SHP77 treated with DMSO at 0.1 percent for 48 hours (cell line): ENCODE measurements around the gene TTC1.
"Not testable (repeated sequence)": the region's sequence is repeated elsewhere in the genome, so short reads cannot be mapped to it uniquely, and the experiment has no call there.

Experiments
- DNase-seq: peaks from one replicate; lab custom pipeline; 2025; lab: John Stamatoyannopoulos, UW

Gene TTC1

DNA sequence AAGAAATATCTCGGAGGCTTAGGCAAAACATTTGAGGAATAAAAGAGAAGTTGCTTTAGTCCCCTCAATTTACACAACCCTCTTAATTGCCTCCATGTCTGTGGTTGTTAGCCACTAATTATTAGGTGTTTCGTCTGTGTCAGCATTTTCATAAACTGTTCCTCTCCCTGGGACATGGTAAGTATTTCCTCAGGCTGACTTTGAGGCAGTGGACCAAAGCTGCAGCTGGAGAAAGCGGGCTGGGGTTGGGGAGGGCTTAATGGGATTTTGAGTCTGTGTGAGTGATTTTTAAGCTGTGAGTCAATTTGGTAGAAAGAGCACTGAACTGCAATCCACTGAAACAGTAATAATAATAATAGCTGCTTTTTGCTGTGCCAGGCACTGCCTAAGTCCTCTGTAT is 13.0 kb upstream of the TTC1 start:
- DNase-seq: no peak

DNA sequence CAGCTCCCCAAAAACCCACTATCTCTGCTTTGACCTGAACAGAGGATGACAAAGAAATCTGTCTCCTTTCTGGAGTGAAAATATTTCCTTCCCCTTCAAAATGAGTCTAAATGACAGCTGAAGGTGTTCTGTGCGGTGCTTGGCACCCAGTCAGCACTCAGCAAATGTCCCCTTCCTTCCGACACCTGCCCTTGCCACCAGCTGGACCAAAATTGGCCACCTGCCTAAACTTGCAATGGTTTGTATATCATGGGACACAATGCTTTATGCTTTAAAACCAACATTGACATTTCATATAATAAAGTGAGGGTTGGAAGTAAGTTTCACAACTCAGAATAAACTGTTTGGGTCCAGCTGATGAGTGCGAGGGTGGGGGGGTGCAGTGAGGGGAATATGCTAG is 7.5 kb upstream of the TTC1 start:
- DNase-seq: peak; percentile 79

DNA sequence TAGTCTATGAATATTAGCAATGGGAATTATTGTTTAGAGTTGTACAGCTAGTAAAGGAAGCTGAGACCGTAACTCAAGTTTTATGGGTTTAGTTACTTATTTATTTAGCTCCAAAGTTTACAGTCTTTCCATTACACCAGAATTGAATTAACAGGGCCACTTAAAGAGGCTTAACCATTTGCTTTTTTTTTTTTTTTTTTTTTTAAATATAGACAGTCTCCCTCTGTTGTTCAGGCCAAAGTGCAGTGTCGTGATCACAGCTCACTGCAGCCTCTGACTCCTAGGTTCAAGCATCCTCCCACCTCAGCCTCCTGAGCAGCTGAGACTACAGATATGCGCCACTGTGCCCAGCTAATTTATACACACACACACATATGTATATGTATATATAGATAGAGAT is 1.4 kb upstream of the TTC1 start:
- no peak for DNase-seq

DNA sequence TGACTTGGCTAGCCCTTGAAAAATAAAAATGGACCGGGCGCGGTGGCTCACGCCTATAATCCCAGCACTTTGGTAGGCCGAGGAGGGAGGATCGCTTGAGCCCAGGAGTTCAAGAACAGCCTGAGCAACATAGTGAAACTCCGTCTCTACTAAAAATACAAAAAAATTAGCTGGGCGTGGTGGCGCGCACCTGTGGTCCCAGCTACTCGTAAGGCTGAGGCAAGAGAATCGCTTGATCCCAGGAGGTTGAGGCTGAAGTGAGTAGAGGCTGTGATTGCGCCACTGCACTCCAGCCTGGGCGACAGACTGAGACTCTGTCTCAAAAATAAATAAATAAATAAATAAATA is 436 bp upstream of the TTC1 start:
- not testable (repeated sequence) for DNase-seq

DNA sequence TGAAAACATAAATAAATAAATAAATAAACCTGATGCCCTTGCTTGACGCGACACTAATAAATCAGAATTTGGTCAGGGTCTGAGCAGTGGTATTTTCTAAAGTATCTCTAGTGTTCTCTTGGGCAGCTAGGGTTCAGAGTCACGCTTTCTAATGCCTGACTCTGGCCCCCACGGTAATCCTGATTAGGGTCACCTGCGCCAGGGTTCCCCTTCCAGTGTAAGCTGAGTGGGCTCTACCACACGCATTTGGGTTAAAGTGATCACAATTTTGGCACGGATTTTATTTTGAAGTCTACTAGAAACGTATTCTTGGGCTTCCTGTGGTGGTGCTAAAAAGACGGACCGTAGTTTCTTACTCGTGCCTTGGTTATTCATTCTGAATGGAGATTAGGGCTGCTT is 651 bp downstream of the TTC1 start:
- DNase-seq: no peak

DNA sequence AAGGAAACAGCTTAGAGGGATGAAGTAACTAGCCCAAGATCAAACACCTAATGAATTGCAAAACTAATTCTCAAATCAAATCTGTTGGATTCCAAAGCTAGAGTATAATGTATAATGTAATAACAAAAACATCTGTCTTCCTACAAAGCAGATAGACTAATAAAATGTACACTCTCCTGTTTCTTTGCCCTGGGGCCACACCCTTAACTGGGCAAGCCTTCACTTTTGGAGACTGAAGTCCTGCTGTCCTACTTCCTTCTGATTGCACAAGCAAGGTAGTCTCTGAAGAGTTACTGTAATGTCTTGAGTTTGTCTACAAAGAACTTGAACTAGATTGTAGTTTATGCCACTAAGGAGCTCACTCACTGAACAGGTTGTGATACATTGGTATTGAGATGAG is 2.5 kb downstream of the TTC1 start:
- DNase-seq: no peak

DNA sequence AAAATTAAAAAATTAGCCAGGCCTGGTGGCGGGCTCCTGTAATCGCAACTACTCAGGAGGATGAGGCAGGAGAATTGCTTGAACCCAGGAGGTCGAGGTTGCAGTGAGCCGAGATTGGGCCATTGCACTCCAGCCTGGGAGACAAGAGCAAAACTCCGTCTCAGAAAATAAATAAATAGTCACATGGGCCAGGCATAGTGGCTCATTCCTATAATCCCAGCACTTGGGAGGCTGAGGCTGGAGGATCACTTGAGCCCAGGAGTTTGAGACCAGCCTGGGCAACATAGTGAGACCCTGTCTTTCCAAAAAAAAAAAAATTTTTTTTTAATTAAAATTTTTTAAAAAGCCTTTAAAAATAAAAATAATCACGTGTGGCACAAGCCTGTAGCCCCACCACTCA is 5.3 kb downstream of the TTC1 start:
- not testable (repeated sequence) for DNase-seq

DNA sequence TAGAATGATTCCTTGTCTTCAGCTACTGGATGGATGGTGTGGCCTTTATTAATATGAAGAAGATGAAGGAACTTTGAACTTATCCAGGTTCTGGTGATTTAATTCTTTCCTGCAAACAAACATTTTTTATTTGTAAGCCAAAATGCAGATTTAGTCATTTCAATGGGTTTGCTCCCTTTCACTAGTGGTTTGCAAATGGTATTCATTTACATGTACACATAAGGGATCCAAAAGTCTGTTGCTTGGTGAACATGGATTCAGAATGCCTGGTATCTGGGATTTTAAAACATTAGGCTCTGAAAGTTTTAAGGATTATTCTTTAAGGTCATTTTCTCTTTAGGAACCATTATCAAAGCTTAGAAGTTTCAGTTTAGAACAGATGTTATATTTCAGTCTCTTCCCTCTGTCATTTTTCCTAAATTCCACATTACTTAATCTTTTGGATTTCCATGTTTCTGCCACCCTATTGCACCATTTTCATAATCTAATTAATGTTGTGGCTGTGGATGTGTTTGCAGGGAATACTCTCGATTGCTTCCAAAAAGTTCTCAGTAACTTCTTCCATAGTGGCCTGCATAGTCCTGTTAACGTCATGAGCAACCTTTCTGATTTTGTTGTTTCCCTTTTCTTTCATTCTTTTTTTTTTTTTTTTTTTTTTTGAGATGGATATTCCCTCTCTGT is 10.1 kb downstream of the TTC1 start:
- DNase-seq: no peak

DNA sequence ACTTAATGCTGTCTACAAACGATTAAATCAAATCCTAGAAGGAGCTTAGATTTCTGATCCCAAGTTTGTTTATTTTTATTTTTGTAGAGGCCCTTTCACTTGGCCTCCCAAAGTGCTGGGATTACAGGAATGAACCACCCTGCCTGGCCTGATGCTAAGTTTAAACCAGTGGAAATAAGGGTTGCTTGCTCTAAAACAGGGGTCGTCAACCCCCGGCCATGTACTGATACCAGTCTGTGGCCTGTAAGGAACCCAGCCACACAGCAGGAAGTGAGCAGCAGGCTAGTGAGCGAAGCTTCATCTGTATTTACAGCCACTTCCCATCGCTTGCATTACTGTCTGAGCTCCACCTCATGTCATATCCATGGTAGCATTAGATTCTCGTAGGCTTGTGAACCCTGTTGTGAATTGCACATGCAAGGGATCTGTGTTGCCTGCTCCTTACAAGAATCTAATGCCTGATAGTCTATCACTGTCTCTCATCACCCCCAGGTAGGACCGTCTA is 11.4 kb downstream of the TTC1 start:
- DNase-seq: no peak

DNA sequence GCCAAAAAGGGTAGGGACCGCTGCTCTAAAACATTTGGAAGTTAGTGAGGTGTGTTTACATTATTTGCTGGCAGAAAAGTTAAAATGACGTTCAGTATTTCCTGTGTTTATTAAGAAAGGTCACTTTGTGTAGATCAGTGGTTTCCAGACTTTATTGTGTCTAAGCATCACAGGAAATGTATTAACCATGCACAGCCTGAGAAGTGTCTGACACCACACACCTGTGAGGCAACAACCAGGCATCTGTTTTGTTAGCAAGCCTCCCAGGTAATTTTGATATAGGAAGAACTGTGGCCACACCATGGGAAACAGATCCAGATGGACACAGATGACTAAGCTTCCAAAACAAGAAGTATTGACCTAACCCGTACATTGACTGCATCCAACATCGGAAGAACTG is 12.0 kb downstream of the TTC1 start:
- no peak for DNase-seq

DNA sequence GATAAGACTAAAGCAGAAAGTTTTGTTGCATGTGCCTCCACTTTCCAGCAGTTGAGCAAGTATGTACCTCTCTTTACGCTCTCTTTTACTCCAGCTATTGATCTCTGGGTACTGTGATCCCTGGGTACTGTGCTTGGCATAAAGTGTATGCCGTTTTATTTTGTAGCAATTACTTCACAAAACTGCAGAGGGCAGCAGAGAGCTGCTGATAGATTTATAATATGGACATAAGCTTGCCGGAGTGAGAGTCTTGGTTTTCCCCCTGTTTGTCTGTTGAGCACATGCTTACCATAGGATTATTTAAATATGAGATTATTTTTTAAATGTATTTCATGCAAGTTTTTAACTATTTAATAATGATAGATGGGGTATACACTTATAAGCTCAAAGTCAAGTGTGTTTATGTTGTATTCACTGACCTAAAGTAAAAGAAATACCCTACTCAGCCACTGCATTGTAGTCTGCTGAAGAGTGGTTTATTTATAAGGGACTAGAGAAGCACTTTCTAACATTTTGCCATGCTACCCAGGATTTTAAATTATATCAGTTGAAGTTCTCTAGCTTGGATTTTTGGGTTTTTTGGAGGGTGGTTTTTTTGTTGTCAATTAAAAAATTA is 13.0 kb downstream of the TTC1 start:
- peak; percentile 41 for DNase-seq

DNA sequence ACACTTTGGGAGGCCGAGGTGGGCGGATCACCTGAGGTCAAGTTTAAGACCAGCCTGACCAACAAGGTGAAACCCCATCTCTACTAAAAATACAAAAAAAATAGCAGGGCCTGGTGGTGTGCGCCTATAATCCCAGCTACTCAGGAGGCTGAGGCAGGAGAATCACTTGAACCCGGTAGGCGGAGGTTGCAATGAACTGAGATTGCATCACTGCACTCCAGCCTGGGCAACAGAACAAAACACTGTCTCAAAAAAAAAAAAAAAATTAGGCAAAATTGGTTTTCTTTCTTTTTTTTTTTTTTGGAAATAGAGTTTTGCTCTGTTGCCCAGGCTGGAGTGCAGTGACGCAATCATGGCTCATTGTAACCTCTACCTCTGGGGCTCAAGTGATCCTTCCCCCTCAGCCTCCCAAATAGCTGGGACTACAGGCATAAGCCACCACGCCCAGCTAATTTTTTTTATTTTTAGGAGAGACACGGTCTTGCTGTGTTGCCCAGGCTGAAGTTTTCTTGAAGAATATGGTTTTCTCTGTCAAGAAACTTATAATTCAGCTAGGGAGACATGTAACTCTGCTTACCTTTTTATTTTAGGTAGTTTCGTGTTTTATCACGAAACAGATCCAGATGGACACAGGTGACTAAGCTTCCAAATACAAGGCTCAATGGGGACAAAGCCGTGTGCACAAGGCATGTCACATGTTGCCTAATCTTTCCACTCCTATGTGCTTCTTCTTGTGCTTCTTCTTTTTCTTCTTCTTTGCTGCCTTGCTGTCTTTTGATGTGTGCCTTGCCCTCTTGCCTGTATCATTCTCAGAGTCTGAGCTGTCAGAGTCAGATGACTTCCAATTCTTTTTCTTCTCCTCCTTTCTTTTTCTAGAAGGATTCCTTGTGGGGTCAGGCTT is 14.3 kb downstream of the TTC1 start:
- no peak for DNase-seq

DNA sequence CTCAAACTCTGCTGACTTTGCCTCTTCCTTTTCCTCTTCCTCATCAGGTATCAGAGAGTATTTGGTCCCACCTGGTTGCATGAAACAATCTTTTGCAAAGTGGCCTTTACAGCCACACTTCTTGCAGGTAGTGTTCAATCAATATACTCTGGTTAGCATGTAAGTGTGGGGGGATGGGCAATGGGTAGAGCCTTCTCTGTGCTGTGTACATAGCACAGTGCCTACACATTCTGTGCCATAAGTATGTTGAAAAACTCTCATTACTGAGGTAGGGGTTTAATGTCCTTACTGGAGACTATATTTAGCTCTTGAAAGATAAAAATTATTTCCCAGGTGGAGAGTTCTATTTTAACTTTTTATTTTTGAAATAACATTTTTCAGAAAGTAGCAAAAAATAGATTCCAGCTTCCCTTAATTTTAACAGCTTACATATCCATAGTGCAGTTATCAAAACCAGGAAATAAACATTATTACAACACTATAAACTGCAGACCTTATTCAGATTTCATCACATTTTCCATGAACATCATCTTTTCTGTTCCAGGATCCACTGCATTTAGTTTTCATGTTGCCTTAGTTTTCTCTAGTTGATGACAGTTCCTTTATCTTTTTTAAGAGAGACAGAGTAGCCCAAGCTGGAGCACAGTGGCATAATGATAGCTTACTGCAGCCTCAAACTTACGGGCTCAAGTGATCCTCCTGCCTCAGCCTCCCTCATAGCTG is 15.1 kb downstream of the TTC1 start:
- no peak for DNase-seq

DNA sequence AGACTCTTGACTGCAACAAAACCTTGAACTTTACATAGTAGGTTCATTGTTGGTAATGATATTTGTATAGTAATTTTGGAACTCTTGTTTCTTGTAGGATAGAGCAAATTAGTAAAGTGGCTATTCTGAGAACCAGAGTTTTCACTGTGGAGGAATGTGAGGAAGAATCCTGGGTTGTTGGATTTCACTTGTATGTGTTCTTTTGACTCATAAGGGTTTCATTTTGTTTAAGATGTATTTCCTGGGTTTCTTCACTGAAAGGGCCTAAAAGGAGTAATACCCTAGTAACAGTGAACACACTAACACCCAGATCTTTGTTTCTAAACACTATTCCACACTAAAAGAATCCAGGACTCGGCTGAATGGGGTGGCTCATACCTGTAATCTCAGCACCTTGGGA is 20.1 kb downstream of the TTC1 start:
- DNase-seq: no peak

DNA sequence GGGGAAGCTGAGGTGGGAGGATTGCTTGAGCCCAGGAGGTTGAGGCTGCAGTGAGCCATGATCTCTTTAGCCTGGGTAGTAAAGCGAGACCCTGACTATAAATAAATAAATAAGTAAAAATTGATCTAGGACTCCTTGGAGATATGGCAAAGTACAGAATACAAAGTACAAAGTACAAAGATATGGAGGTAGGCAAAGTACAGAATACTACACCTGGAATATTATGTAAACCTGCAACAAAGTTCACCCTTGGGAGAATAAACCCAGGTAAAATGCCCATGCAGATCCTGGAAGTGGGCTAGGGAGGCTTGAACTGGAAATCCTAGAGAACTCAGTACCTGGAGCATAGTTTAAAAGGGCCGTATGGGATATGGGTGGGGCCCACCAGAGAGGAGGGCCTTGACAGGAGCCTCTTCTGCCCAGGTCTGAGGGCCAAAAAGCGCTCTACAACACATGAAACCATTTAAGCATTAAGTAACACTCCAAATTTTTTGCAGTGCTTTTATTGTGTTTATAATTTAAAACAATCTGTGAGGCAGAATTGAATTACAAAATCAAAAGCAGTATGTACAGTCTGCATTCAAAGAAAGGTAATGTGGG is 20.7 kb downstream of the TTC1 start:
- no peak for DNase-seq

DNA sequence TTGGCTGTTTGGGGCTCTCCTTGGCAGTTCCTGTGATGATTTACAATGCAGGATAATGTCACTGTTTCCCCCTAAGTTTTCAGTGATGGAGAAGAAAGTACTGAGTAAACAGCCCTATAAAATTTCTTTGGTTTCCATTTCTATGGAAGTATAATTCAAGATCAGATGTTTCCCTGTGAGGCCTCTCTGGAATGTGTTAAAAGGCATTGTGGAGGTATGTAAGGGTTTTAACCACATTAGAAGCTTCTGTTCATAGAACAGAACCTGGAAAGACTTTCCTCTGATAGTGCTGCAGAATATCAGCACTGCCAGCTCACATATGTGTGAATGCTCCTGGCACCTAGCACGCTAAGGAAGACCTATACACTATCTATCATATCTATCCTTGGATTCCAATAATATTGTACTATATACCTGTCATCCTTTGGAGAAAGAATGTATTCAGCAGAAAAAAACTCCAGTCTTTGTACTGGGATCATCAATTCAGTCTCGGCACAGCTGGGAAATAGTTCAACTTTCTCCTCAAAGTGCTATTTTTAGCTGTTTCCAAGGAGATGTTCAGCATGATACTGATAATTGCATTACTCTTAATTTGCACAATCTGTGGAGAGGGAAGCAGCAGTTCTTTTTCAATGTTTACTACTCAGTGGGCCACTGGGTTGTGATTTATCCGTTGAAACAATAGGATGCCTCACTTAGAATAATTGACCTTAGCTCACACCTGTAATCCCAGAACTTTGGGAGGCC is 21.9 kb downstream of the TTC1 start:
- no peak for DNase-seq

DNA sequence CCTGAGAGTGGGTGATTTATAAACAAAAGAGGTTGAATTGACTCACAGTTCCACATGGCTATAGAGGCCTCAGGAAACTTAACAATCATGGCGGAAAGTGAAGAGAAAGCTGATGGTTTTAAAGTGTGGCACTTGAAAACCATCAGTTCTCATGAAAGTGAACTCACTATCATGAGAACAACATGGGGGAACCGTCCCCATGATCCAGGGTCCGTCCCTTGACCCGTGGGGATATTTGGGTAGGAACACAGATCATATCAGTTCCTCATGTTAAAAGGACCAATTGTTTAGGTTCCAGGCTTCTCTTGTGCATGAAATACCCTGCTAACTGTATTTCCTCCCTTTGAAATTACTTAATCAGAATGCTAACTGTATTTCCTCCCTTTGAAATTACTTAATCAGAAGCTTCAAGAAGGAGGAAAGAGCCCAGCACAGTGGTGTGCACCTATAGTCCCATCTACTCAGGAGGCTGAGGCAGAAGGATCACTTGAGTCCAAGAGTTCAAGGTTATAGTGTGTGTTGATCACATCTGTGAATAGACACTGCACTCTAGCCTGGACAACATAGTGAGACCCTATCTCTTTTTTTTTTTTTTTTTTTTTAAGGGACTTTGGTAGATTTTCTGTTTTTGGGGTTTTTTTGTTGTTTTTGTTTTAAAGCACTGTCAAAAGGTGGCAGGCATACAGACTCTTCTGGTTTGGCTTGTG is 24.8 kb downstream of the TTC1 start:
- DNase-seq: no peak

DNA sequence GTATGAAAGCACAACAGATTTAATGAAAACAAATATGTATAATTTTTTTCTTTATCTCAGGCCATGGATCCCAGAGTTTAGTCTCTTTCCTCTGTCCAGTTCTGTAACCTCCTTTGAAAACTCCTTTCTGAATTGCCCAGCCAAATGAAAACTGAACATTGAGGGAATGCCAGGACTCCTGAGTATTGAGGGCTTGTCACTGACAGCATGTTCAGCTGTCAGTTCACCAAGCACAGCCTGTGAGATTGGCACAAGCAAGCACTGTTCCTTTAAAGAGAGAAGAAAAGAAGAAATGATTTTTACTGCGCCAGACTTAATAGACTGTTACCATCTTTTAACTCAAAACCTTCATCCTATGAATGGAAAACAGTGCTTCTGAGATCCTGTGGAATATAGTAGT is 27.3 kb downstream of the TTC1 start:
- no peak for DNase-seq

DNA sequence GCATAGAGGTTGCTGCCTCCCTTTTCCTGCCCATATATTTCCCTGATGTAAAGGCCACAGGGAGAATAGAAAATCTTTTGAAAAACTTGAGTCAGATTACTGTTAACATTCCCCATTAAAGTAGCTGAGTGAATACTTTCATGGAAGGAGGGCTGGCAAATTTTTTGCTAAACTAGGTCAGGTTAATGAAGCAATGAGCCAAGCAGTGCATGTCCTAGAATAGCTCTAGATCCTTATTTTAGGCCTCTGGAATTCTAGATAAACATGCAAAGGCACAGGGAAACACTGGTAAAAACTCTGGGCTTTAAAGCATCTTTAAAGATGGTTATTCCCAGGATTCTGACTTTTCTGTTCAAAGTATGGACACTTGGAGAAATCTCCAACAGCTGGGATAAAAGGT is 27.9 kb downstream of the TTC1 start:
- no peak for DNase-seq

DNA sequence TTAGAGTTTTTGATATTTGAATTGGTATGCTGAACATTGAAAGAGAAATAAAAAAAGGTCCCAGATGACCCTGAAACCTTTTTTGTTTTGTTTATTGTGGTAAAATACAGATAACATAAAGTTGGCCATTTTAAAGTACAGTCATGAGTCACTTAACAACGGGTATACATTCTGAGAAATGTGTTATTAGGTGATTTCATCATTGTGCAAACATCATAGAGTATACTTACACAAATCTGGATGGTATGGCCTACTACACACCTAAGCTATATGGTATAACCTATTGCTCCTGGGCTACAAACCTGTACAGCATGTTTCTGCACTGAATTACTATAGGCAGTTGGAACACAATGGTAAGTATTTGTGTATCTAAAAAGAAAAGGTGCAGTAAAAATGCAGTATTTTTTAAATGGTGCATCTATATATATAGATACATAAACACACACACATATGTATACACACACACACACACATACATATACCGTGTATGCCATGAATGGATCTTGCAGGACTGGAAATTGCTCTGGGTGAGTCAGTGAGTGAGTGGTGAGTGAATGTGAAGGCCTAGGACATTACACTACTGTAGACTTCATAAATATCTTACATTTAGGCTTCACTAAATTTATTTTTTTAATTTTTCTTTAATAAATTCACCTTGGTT is 31.0 kb downstream of the TTC1 start:
- no peak for DNase-seq
